Measurements from ENCODE around the gene NACC2.
A peak's percentile ranks its signal among the peaks of the same experiment; 100 is the strongest.

The NACC2 gene

DNA sequence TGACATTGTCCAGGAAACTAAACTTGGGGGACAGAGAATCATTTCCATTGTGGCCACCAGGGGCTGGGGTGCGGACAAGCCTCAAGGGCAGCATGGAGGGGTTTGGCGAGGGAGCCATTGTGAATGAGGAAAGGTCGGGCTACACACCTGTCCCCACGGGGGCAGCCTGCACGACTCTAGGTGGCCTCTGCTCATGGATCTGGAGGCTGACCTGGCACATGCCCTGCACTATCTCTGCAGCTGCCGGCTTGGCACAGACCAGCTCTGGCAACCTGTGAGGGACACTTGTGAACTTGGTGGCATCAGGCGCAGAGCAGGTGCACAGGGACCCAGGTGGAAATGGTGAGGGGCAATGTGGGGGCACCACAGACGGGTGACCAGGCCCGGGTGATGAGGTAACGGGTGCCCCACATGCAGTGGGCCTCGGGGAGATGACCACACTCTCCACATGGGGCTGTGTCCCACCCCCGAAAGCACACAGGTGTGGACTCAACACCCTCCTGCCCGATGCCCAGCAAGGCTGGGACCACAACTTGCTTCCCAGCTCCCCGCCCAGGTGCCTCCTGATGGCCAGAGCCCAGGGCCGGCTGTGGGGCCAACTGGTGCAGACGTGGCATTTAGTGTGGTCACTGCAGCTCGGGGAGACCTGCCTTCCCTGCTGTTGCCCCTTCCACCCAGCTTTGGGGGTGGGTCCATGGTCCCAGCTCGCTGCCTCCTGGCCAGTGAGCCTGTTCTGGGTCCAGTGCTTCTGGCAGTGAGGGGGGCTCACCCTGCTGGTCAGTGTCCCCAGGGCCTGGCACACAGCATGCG, 73.0 kb downstream of the NACC2 start:
- DNase-seq (ENCODE audit: low spot score): no peak

DNA sequence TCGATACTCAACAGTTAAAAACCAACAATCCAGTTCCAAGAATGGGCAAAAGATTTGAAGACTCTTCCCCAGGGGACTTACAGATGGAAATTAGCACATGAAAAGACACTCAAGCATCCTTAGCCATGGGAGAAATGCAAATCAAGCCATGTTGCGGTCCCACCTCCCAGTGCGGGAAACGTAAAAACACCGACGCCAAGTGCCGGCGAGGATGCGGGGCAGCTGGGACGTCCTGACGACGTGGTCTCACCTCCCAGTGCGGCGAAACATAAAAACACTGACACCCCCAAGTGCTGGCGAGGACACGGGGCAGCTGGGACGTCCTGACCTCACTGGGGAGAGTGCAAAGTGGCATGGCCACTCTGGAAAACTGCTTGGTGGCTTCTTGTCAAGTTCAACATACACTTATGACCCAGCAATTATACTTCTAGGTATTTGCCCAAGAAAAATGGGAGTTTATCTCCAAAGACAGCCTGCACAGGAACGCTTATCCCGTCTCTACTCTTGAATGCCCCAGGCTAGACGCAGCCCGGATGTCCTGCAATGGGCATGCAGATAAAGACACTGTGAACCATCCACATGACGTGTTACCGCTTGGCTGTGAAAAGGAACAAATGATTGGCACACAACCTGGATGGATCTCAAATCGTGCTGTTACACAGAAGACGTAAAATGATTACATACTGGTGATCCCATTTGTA, 73.8 kb downstream of the NACC2 start:
- no peak for DNase-seq (ENCODE audit: low spot score)

DNA sequence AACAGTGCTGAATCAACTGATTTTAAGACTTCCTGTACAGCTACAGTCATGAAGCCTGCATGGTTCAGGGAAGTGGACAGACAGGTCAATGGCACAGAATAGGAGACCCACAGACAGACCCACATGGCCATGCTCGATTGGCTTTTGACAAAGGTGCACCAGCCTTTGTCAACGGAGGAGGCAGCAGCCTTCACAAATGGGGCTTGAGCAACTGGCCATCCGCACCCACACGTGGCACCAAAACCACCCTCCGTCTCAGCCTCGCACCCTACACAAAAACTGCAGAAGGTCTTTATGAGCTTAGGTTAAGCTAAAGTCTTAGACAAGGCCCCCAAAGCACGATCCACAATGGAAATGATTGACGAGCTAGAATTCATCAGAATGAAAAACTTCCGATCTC, 74.4 kb downstream of the NACC2 start:
- DNase-seq (ENCODE audit: low spot score): no peak

DNA sequence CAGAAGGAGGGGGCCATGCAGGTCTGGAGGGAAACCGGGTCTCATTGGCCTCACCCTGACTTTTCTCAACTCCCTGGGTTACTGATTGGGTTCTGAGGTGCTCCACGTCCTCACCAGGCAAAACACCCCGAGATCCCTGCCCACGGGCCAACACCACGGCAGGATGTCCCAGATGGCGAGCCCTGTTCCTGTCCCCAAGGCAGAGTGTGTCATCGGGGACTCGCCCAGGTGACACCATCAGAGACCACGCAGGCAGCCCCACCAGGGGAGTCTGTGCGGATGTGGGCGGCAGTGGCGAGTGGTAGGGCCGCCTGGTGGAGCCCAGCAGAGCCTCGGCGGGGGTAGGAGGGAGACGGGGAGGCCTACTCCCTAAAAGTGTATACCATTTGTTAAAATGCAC, 74.9 kb downstream of the NACC2 start:
- DNase-seq (ENCODE audit: low spot score): no peak

DNA sequence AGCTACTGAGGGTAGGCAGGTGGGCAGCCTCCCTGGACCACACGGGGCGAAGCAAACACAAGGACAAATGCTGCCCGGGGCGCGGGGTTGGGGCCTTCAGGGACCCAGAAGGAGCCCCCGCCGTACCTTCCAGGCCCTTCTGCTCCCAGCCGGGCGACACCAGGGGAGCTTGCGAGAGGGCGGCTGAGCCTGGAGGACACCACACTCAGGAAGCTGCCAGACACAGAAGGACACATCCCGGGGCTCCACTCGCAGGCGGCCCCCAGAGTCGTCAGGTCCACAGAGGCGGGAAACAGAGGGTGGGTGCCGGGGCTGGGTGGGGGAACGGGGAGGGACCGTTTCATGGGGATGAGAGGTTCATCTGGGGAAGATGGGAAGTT, 75.4 kb downstream of the NACC2 start:
- DNase-seq (ENCODE audit: low spot score): no peak

DNA sequence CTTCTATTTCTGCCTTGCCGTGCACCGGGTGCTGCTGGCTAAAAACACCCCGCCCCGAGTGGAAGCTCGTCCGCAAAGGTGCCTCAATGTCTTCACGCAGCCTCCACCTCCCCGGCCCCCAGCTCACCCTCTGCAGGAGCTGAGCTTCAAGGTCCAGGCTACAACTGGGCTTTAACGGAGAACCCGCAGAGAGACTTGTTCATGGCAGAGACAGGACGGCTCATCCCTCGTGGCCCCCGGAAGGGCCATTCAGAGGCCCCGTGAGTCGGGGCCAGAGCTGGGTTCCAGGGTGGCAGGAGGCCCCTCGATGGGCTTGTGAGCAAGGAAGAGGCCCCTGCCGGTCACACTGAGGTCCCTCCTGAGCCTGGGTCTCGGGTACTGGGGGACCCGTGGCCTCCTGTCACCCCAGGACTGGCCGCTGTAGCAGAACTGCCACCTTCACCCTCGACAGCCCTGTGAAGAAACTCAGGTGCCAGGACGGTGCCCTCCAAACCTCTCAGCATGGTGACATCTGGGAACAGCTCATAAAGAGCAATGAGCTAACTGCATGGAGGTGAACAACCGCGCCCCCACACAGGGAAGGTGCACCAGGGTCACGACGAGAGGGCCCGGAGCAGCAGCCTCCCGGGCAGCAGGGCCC, 75.9 kb downstream of the NACC2 start:
- DNase-seq (ENCODE audit: low spot score): no peak

DNA sequence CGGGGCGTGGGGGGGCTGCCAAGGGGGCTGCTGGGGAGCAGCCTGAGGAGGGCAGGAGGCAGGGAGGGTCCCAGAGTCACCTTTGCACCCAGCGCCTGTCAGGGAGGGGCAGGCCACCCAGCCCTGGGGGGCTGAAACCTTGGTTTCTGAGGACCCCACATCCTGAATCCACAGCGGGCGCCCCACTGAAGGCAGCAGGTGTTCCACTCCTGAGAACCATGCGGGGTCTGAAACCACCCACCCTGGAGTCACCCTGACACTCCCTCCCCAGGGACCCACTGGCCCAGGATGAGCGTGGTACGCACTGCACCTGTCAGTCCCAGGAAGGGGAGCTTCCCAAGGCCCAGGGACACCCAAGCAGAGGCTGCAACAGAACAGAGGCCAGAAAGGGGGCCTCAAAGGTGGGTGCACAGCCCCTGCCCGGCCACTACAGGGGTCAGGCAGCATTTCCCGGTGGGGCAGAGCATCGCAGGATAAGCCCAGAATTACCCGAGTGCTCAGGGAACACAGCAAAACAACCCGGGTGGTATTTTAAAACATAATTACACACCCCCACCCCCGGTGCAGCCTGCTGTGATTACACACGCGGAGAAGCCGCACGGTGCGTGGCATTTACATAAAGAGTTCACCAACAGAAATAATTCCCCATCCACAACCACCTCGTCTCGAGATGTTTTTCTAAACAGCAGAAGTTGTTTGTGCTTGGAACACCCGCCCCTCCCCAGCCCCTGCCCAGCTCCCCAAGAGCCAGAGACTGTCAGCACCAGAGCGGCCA, 76.6 kb downstream of the NACC2 start:
- DNase-seq (ENCODE audit: low spot score): no peak

DNA sequence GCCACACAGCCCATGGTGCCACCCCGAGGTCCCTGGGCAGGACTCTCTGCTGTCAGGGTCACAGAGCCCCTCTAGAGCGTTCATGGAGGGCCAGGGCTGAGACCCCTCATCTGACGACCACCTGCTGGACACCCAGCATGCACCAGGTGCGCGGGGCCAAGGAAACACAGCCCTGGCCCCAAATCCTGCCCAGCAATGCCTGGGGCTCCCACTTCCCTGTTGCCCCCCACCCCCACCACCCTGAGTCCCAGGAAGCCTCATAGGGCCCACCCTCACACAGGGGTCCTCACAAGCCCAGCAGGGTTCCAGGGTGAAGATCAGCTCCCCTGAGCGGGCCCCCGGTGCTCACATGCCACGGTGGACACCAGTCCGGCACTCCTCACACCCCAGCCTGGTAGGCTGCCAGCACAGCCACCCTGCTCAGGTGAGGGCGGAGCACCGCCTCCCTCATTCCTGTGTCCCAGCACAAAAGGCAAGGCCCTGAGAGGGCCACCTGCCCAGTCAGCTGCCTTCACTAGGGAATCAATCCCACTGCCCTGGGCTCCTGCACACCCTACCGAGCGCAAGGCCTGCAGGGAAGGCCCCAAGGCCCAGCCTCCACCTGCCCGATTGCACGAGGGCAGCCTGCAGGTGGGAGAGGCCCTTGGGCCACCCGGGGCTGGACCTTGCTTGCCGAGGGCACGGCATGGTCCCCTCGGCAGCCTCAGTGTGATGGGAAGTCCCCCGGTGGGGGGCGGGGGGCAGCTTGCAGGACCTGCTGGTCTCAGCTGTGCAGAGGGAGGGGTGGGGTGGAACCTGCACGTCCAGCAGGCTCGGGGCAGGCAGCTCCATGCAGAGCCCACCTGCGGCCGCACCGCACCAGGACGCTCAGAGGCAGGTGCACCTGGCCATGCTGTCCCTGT, 77.5 kb downstream of the NACC2 start:
- DNase-seq (ENCODE audit: low spot score): no peak

DNA sequence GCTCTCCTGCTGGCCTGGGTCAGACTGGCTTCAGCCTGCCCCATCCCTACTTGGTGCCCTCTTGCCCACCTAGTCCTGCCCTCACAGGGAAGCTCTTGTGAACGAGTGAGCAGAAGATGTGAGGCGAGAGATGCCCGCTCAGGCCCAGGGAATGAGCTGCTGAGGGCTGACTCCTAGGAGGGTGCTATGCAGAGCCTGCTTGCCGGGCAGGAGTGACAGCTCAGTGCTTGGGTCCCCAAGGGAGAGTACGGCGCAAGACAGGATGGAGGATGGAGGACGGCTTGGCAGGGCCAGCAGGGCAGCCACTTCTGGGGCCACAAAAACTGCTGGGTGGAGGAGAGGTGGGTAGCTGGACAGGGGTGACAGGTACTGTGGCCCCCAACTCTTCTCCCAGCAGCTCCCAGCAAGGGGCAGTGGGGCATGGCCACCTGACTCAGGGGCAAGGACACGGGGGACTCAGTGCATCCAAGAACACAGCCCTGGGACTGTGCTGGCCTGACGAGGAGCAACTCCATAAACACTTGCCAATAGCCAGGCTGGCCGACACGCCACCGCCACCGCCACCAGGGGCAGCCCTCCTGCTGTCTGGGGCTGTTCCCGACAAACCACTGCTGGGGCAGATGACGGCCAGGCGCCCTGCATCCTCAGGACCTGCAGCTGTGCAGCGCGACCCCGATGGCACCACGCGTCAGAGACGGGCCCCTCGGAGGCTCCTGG, 78.4 kb downstream of the NACC2 start:
- DNase-seq (ENCODE audit: low spot score): no peak

DNA sequence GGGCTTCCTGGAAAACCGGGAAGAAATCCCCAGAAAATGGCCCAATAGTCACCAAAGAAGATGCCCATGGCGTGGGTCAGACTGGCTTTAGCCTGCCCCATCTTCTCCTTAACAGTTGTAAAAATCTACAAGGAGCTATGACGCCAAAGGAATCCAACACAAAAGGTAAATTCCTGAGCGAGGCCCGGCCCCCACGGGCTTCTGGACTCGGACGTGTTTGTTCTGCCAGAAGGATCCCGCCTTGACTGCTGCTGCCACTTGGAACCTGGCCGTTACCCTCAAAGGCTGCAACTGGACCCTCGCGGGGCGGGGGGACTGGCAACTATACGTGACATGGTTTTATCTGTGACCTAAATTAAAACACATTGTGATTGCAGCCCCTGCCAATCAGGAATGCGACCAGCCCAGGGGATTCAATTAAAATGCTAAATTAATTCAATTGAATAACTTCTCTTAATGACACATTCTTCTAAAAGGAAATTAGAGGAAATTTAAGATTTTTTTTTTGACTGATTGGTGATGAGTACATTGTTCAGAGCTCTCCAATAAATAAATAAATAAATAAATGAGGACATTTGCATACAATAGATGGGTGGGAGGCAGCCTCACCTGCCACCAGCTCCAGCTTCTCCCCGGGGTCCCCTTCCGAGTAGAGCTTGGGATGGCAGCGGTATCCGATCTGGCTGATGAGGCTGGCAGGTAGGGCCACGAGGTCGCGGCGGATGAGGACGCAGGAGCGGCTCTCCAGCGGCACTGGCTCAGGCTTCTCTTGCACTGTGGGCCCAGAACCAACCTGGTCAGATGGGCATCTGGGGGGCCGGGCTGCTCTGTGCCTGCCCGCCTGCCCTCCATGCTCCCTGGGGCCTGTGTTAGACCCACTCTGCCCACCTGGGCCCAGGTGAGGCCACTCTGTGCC, 79.2 kb downstream of the NACC2 start:
- DNase-seq (ENCODE audit: low spot score): no peak

DNA sequence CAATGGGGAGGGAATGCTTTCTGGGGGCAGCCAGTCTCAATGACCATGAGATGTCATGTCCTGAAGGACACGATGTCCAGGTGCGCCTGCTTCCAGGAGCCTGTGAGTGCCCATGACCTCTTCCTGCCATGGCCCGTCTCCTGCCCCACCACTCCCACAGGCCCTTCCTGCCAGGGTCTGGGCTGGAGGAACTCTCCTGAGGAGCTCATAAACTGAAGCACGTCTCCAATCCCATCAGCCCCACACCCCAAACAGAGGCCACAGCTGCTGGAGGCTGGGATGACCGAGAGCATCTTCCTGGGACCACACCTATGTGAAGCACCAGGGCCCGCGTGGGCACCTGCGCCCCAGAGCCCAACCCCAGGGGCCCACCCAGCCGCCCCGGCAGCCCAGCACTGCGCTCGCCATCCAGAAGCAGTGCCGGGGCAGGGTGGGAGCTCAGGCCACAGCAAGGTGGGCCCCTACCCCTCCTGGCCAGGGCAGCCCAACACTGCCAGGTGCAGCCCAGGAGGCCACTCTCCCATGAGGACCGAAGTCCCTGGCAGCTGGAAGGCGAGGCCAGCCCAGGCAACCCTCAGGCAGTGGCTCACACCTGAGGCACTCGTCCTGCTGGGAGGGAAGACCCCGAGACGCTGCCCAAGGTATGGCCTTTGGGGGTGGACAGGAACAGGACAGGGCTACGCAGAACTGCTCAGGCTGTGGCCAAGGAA, 80.0 kb downstream of the NACC2 start:
- no peak for DNase-seq (ENCODE audit: low spot score)

DNA sequence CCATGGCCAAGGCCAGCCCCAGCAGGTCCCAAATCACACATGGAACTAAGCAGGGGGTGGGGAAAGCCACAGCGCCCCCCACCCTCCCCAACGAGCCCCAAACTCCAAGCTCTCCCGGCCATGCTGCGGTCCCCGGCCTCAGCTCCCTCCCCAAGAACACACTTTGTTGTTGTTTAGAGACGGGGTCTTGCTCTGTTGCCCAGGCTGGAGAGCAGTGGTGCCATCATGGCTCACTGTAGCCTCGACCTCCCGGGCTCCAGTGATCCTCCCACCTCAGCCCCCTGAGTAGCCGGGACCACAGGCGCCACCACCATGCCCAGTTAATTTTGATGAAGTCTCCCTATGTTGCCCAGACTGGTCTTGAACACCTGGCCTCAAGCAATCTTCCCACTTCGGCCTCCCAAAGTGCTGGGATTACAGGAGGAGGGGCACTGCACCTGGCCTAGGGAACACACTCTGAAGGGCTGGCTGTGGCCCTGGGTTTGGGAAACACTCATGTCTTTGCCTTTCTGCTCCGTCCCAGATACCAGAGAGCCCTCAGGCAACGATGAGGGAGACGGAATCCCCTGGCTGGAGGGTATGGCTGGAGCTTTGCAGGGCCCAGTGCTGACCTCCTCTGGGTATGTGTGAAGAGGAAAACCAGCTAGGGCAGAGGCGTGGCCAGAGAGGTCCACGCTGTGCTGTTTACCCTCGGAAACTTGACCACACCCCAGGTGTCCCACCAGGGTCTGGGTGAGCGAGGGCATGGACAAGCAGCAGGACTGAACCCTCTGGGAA, 80.8 kb downstream of the NACC2 start:
- DNase-seq (ENCODE audit: low spot score): no peak

DNA sequence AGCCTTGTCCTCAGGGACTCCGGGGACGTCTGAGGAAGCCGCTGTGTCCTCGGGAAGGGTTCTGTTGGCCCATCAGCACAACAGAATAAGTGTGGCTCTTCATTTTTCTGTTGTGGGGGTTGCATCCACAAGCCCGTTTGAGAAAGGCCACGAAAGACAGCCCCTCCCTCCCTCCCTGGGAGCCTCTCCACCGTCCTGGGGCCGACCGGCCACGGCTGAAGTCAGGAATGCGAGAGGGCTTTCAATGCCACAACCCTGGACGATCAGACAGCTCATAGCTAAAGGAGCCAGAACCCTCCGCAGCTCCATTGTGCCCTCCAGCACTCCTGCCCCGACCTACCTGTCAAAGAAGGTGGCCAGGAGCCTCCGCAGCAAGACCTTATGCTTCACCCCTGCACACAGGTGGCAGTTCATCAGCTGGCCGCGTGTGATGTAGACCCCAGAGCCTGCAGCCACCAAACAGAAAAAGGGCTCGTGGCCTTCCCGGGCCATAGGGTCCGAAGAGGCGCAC, 81.5 kb downstream of the NACC2 start:
- DNase-seq (ENCODE audit: low spot score): no peak

DNA sequence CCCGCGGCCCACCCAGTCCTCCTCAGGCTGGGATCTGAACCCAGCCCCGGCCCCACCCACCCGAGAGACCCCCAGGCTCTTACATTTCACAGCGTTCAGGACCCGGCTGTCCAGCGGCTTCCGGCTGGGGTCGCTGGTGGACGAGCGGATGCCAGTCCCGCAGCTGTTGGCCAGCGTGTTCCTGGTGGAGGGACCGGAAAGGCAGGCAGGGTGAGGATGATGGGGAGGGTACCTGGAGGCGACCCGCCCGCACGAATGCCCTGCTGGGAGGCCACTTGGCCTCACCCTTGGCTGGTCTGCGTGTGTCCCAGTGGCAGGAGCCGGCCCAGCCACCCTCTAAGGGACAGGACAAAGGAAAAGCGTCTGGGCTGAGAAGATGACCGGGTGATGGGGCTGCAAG, 82.0 kb downstream of the NACC2 start:
- no peak for DNase-seq (ENCODE audit: low spot score)

DNA sequence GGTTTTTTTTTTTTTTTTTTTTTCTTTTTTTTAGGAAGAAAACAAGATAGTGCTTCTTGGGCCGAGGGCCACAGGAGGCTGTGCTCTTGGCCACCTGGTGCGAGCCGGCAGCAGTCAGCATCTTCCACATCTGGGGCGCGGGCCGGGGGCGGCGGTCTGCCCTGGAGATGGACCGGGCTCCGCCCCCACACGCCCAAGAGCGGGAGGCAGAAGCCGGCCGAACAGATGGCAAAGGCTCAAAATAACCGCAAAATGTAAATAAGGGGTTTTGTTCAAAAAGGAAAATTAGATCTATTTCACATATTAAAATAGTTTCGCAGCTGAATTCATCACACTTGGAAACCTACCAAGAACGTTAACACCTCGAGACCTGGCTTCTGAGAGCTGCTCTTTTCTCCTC, 82.4 kb downstream of the NACC2 start:
- no peak for DNase-seq (ENCODE audit: low spot score)

DNA sequence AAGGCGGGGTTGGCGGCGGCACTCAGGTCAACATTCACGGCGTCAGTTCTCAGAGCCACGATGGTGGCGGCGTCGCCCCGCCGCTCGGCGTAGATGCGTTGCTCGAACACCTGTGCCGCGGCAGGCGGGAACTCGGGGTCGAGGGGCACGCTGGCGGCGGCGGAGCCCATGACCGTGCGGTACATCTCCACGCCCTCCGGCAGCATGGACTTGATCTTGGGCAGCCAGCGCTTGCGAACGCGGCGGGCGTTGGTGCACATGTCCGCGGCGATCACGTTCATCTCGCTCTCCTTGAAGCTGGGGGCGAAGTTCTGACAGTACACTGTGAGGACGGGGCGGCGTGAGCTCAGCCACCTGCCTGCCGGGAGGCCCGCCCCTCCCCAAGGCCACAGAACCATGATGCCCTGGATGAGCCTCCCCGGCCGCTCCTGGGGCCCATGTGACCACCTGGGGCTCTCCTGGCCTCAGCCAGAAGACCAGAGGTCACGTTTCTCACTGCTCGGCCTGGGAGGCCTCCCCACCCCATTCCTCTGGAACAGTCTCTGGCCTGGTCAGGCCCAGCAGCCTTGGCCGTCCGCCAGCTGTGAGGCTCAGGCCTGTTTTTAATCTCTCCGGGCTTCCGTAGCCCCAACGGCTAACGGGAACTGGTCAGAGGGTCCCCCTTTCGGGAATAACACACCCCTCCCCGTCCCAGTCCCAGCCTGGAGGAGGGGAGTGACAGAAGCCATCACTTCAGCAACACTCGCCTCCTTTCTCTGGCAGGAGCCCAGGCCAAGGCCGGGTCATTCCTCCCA, 83.2 kb downstream of the NACC2 start:
- DNase-seq (ENCODE audit: low spot score): peak; percentile 11

DNA sequence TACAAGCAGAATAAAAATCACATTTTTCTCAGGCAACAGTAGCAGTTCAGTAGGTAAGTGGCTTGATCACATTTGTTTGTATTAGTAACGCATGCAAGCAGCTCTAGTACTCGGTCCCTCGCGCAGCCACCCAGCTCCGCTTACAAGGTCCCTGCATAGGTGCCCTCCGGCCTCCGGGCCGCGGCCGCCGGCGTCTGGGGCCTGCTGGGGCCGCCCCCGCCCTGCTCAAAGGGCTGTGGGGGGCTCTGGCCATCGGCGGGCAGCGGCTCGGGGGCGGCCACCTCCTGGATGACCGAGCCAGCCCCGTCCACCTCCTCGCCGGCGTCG, 83.8 kb downstream of the NACC2 start:
- DNase-seq (ENCODE audit: low spot score): no peak

Measured in kidney tubule cell (primary cell).